Psoas muscle (tissue), 8 donors: ENCODE data around the gene CCDC18. TPM values are rescaled to one million over a fixed set of nuclear protein-coding genes. Genes with fewer than 3 reads are reported as not detected.

Source experiments
- ATAC-seq, 4 donors: fragments of 200-7000 bp; cut with Tn5 transposase; one replicate each; pipeline ENCODE4 v1.9.1; 2020; ENCODE audit warnings: moderate library complexity in 3 of 4, mild to moderate bottlenecking in 2 of 4
- DNase-seq, 2 donors: peaks; one replicate each; pipeline ENCODE4 v3.0.0-alpha.2; 2020
- H3K27ac ChIP-seq: fragments of 200-600 bp; one replicate; pipeline ENCODE4 v1.8.0; 2022
- H3K27me3 ChIP-seq, 3 donors: fragments of 200-600 bp in 1 of 3; one replicate each; pipeline versions ENCODE4 v1.6.1 to v1.8.0; 2013 to 2022; ENCODE audit warnings: low read length in 2 of 3, mild to moderate bottlenecking in 2 of 3, moderate library complexity in 1 of 3; ENCODE audit not compliant: insufficient read depth in 3 of 3
- H3K36me3 ChIP-seq, 2 donors: fragments of 200-600 bp in 1 of 2; one replicate each; pipeline versions ENCODE4 v1.6.1 to v1.8.0; 2013 to 2022; ENCODE audit warnings: low read depth in 1 of 2, mild to moderate bottlenecking in 1 of 2, moderate library complexity in 1 of 2; ENCODE audit not compliant: insufficient read depth in 1 of 2
- H3K4me1 ChIP-seq: fragments of 200-600 bp; one replicate; pipeline ENCODE4 v1.8.0; 2022
- H3K4me3 ChIP-seq: fragments of 200-600 bp; one replicate; pipeline ENCODE4 v1.8.0; 2022; ENCODE audit warnings: mild to moderate bottlenecking
- H3K9me3 ChIP-seq: fragments of 200-600 bp; one replicate; pipeline ENCODE4 v1.8.0; 2022
- WGBS, 3 donors: extraction: QIAGEN DNeasy Blood & Tissue Kit; methylation state at CpG; one replicate each; pipeline versions ENCODE4 v1.1.6 to v1.1.7; 2013; 5-methylcytosine and 5-hydroxymethylcytosine counted together
- intact Hi-C, 2 donors: fragments of 100-400 bp; cut with DNase I; formaldehyde crosslinking; loops; one replicate each; pipeline versions ENCODE4 v1.11.0 to v1.14.2; 2022
- polyA plus RNA-seq, 3 donors: library from polyadenylated mRNA; stranded (reverse); fragments of 200-250 nt; gene quantifications; one replicate each; pipeline ENCODE4 v1.2.3, GENCODE V29; 2013
- total RNA-seq, 4 donors: library from RNA; stranded (reverse); fragmentation: NEBNext Ultra II Directional in 2 of 4; extraction: Animal tissue kit (Norgen Biotek cat#: 25700) in 2 of 4; gene quantifications; one replicate each; pipeline versions ENCODE4 v1.2.1 to v1.2.4, GENCODE V29; 2021 to 2023
- TF ChIP-seq, protein P1 (sequence below): fragments of 200-600 bp; IDR thresholded peaks from one replicate; pipeline ENCODE4 v1.8.0; 2022; ENCODE audit warnings: antibody characterized with exemption
- donor health status: healthy with polysubstance abuse.
- donor health status: DM: no; HTN: no; CAD: no; lungs with moderate emphysema.
- donor health status: Bipolar disorder and iron deficiency.
- donor health status: healthy.
- donor health status: DM: yes; HTN: yes; CAD: no.
- donor health status: DM: no; HTN: no; CAD: no.
- donor health status: DM: no; HTN: no; CAD: no.
- donor health status: DM: yes; HTN: yes; CAD: no.

CCDC18 gene
- total and polyA plus RNA-seq, 7 donors, result 3.1 to 4.6 (median 4.0) TPM

DNA sequence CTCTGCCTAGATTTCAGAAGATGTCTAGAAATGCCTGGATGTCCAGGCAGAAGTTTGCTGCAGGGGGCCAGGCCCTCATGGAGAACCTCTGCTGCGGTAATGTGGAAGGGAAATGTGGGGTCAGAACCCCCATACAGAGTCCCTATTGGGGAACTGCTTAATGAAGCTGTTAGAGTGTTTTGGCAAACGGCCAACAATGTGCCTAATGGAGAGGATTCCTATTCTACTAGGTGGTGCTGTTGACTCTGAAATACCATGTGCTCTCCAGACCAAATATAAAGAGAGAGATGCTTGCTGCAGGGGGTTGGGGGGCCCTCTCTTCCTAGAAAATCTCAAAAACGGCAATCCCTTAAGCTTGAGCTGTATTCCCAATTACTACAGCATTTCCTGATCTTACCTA is 108.0 kb downstream of the CCDC18 start:
- Histone ChIP-seq H3K27ac (no peak overlapping the region), H3K9me3 (no peaks in the 10 kb centered on the region), H3K4me1 (no peaks in the 10 kb centered on the region), H3K27me3 (no peaks in the 10 kb centered on the region), H3K36me3 (peaks cover 0 to 6% of the 10 kb centered on the region in 2 donors), H3K4me3 (no peak overlapping the region)
- DNase-seq (no peak), ATAC-seq (no peak)
- WGBS, 3 donors, result 74 to 82% (median 78%) methylated on average over 3 of the region's 3 CpGs
- intact Hi-C loops, result no loop called here
- TF ChIP-seq, protein P1, sequence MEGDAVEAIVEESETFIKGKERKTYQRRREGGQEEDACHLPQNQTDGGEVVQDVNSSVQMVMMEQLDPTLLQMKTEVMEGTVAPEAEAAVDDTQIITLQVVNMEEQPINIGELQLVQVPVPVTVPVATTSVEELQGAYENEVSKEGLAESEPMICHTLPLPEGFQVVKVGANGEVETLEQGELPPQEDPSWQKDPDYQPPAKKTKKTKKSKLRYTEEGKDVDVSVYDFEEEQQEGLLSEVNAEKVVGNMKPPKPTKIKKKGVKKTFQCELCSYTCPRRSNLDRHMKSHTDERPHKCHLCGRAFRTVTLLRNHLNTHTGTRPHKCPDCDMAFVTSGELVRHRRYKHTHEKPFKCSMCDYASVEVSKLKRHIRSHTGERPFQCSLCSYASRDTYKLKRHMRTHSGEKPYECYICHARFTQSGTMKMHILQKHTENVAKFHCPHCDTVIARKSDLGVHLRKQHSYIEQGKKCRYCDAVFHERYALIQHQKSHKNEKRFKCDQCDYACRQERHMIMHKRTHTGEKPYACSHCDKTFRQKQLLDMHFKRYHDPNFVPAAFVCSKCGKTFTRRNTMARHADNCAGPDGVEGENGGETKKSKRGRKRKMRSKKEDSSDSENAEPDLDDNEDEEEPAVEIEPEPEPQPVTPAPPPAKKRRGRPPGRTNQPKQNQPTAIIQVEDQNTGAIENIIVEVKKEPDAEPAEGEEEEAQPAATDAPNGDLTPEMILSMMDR, result no peak

DNA sequence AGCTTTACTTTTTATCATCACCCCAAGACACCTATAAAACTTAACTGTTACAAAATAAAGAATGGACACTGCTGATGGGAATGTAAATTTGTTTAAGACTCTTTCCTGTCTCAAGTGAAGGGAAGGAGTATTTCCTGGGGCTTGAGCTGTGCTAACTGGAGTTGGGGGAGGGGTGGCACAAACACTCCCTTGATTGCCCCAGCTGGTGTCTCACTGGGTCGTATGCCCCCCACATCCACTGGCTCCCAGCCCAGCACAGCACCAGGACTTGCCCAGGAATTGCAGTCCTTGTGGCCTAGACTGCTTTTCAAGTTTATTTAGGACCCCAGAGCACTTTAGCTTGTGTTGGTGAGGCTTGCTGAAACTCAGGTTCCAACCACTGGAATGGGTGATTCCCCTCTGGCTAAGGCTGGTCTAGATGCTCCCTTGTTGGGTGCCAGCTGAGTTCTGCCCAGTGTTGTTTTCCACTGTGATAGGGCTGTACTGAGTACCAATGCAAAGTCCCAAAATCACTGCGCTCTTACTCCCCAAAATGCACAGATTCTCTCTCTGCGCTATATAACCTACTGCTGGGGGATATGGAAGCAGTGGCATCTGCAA is 116.1 kb downstream of the CCDC18 start:
- intact Hi-C loops, result no loop called here
- no peak overlapping the region for H3K4me3 ChIP-seq
- DNase-seq (no peak), ATAC-seq (no peak)
- no peaks in the 10 kb centered on the region for H3K9me3 ChIP-seq
- no peaks in the 10 kb centered on the region for H3K36me3 ChIP-seq
- H3K4me1 ChIP-seq, result no peaks in the 10 kb centered on the region
- no peaks in the 10 kb centered on the region for H3K27me3 ChIP-seq
- H3K27ac ChIP-seq, result no peak overlapping the region
- TF ChIP-seq, protein P1, result no peak
- WGBS, 3 donors, result 72 to 79% (median 76%) methylated on average over 3 of the region's 3 CpGs

DNA sequence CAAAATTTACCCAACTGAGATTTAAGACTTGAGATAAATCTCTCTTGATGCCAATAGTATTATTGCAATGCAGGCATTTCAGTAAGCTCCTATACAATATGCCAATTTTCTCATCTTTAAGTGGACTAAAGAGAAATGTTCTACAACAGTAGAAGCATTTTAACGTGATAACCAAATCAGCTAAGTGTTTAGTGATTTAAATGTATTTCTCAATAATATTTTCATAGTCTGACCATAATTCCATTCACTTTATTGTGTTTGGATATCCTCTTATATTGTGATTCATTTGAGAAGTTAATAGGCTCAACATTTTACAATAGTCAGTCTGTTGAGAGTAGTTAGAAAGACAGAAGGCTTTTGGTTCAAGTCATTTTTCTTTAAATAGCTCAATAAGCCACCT is 120.6 kb downstream of the CCDC18 start:
- no peak overlapping the region for H3K27ac ChIP-seq
- intact Hi-C loops, result loop anchor here (5.0 to 10.0 kb wide), 2 partner anchors 46 to 134 kb away; partner anchors contain the start of gene DR1 (in 1 of the 2)
- DNase-seq, result no peak
- no peaks in the 10 kb centered on the region for H3K36me3 ChIP-seq
- H3K9me3 ChIP-seq, result no peaks in the 10 kb centered on the region
- H3K4me1 ChIP-seq, result no peaks in the 10 kb centered on the region
- no peak overlapping the region for H3K4me3 ChIP-seq
- 78 to 79% (median 78%) methylated on average over 1 of the region's 1 CpG for WGBS, 3 donors
- ATAC-seq, result no peak
- no peaks in the 10 kb centered on the region for H3K27me3 ChIP-seq
- TF ChIP-seq, protein P1, result no peak

DNA sequence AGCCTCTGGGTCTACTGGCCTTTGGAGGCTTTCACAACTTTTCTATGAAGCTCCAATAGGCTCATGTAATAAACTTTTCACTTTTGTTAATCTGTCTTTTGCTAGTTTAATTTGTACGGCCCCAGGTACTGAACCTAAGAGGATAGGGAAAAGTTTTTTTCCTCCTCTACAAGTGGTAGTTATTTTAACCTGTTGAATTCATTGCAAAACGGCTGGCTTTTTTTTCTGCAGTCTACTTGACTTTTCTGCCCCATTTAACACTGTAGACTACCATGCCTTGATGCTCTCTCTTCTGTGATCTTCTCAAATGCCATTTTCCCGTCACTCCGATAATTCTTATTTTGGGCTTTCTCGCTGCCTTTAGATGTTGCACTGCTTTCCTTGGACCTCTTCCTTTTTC is 121.6 kb downstream of the CCDC18 start:
- intact Hi-C loops, result loop anchor here (5.0 to 10.0 kb wide), 2 partner anchors 45 to 133 kb away; partner anchors contain the start of gene DR1 (in 1 of the 2)
- Histone ChIP-seq H3K9me3 (no peaks in the 10 kb centered on the region), H3K4me3 (no peak overlapping the region), H3K4me1 (no peaks in the 10 kb centered on the region), H3K36me3 (no peaks in the 10 kb centered on the region), H3K27me3 (no peaks in the 10 kb centered on the region), H3K27ac (no peak overlapping the region)
- TF ChIP-seq, protein P1, result no peak
- no peak for ATAC-seq
- WGBS, 3 donors, result 84 to 90% (median 85%) methylated on average over 5 of the region's 5 CpGs
- no peak for DNase-seq

DNA sequence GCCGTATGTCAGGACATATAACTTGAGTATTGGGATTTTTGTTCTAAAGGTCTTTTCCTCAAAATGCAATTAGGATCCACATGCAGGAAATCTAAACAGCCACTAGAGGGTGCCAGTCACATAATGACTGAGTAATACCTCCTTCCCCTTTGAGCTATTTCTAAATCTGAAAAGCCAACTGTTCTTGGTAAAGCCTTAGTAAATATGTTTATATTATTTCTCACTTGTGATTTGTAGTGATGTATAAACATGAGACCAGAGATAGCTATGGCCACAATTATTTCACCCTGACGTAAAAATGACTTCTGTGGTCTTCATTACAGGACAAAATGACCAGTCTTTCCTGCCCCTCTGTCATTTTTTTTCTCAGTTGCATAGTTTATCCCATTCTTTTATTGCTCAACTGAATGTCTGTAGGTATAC is 124.2 kb downstream of the CCDC18 start:
- intact Hi-C loops, result loop anchor here (5.0 to 10.0 kb wide), 2 partner anchors 43 to 130 kb away; partner anchors contain the start of gene DR1 (in 1 of the 2)
- no peak overlapping the region for H3K4me3 ChIP-seq
- no peak overlapping the region for H3K27ac ChIP-seq
- TF ChIP-seq, protein P1, result peak; percentile 87
- H3K4me1 ChIP-seq, result no peaks in the 10 kb centered on the region
- WGBS, 3 donors, result 34 to 43% (median 40%) methylated on average over 2 of the region's 2 CpGs
- H3K36me3 ChIP-seq, result no peaks in the 10 kb centered on the region
- DNase-seq (no peak), ATAC-seq (peak; percentile 51 to 89 (median 70))
- no peaks in the 10 kb centered on the region for H3K9me3 ChIP-seq
- H3K27me3 ChIP-seq, result no peaks in the 10 kb centered on the region
